WTC11 (cell line): Measurements from ENCODE around the gene PTGS1. TPM values are rescaled to one million over a fixed set of nuclear protein-coding genes. Genes with fewer than 3 reads are reported as not detected.

ENCODE experiments used
- ATAC-seq: fragments of 200-7000 bp; cut with Tn5 transposase; 2 replicates; pipeline ENCODE4 v1.10.0; 2021; ENCODE audit warnings: mild to moderate bottlenecking, moderate library complexity
- CTCF ChIA-PET: fragments of 300-600 bp; sonication (Branson Sonifier 250); formaldehyde crosslinking; loops from one replicate; lab custom pipeline; 2021; ENCODE audit warnings: antibody characterized with exemption; lab: Charles Lee
- POLR2A ChIA-PET: fragments of 350-600 bp; sonication (Branson Sonifier 250); formaldehyde crosslinking; loops from one replicate; lab custom pipeline; 2021; ENCODE audit warnings: antibody characterized with exemption; lab: Charles Lee
- DNase-seq: peaks from one replicate; pipeline ENCODE4 v3.0.0; 2021; ENCODE audit warnings: low spot score
- H3K27ac Mint-ChIP-seq: 2 replicates; pipeline ENCODE4 v1.8.0; 2021; ENCODE audit warnings: mixed read lengths
- H3K27me3 Mint-ChIP-seq: 2 replicates; pipeline ENCODE4 v1.8.0; 2021; ENCODE audit warnings: low read depth, mild to moderate bottlenecking, moderate library complexity, mixed read lengths
- H3K36me3 Mint-ChIP-seq: 2 replicates; pipeline ENCODE4 v1.8.0; 2021; ENCODE audit warnings: mixed read lengths
- H3K4me1 Mint-ChIP-seq: 2 replicates; pipeline ENCODE4 v1.8.0; 2022; ENCODE audit warnings: mixed read lengths
- H3K4me3 Mint-ChIP-seq: 2 replicates; pipeline ENCODE4 v1.8.0; 2021; ENCODE audit warnings: mild to moderate bottlenecking, moderate library complexity, mixed read lengths
- H3K9me3 Mint-ChIP-seq: 2 replicates; pipeline ENCODE4 v1.8.0; 2021; ENCODE audit warnings: mixed read lengths
- ETV6 ChIP-seq: sonication (generic); formaldehyde crosslinking; IDR thresholded peaks from 2 replicates; pipeline ENCODE4 v1.8.1; 2022; ENCODE audit warnings: mild to moderate bottlenecking, missing genetic modification reagents
- FOXK1 ChIP-seq: sonication (generic); formaldehyde crosslinking; IDR thresholded peaks from 2 replicates; pipeline ENCODE4 v1.8.0; 2022; ENCODE audit warnings: mild to moderate bottlenecking, moderate library complexity, missing genetic modification reagents
- GABPB1 ChIP-seq: sonication (generic); formaldehyde crosslinking; IDR thresholded peaks from 2 replicates; pipeline ENCODE4 v1.8.1; 2023; ENCODE audit warnings: mild to moderate bottlenecking, missing genetic modification reagents
- GTF2I ChIP-seq: fragments of 250-450 bp; sonication (Bioruptor Pico); conservative IDR thresholded peaks from 2 replicates; pipeline ENCODE4 v1.4.0; 2021; ENCODE audit warnings: mild to moderate bottlenecking
- TEAD1 ChIP-seq: sonication (generic); formaldehyde crosslinking; IDR thresholded peaks from 2 replicates; pipeline ENCODE4 v1.8.0; 2022; ENCODE audit warnings: mild to moderate bottlenecking, missing genetic modification reagents
- TP53 ChIP-seq: sonication (generic); formaldehyde crosslinking; IDR thresholded peaks from 2 replicates; pipeline ENCODE4 v1.8.1; 2023; ENCODE audit warnings: mild to moderate bottlenecking, missing genetic modification reagents
- ZNF263 ChIP-seq: sonication (generic); formaldehyde crosslinking; IDR thresholded peaks from 2 replicates; pipeline ENCODE4 v1.8.1; 2022; ENCODE audit warnings: low read depth, mild to moderate bottlenecking, moderate library complexity, missing genetic modification reagents
- total RNA-seq: library from RNA; stranded (reverse); gene quantifications from 3 replicates; pipeline ENCODE4 v1.2.3, GENCODE V29; 2021
- TF ChIP-seq, protein P1 (sequence below): fragments of 250-450 bp; sonication (Bioruptor Pico); IDR thresholded peaks from 2 replicates; pipeline ENCODE4 v1.9.0; 2021; ENCODE audit warnings: moderate library complexity, mild to moderate bottlenecking, inconsistent platforms, borderline replicate concordance
- TF ChIP-seq, protein P2 (sequence below): sonication (generic); formaldehyde crosslinking; IDR thresholded peaks from 2 replicates; pipeline ENCODE4 v1.8.1; 2022; ENCODE audit warnings: missing genetic modification reagents, borderline replicate concordance
- TF ChIP-seq, protein P3 (sequence below): sonication (generic); formaldehyde crosslinking; IDR thresholded peaks from 2 replicates; pipeline ENCODE4 v1.8.0; 2022; ENCODE audit warnings: mild to moderate bottlenecking, missing genetic modification reagents
- TF ChIP-seq, protein P4 (sequence below): sonication (generic); formaldehyde crosslinking; IDR thresholded peaks from 2 replicates; pipeline ENCODE4 v1.8.0; 2023; ENCODE audit warnings: missing genetic modification reagents
- TF ChIP-seq, protein P5 (sequence below): fragments of 250-450 bp; sonication (Bioruptor Pico); IDR thresholded peaks from 2 replicates; pipeline ENCODE4 v1.9.0; 2021; ENCODE audit warnings: mild to moderate bottlenecking
- TF ChIP-seq, protein P6 (sequence below): sonication (generic); formaldehyde crosslinking; IDR thresholded peaks from 2 replicates; pipeline ENCODE4 v1.8.0; 2023; ENCODE audit warnings: missing genetic modification reagents, mild to moderate bottlenecking, borderline replicate concordance
- TF ChIP-seq, protein P7 (sequence below): sonication (generic); formaldehyde crosslinking; conservative IDR thresholded peaks from 2 replicates; pipeline ENCODE4 v1.8.1; 2023; ENCODE audit warnings: mild to moderate bottlenecking, low read depth, missing genetic modification reagents, moderate library complexity
- TF ChIP-seq, protein P8 (sequence below): sonication (generic); formaldehyde crosslinking; IDR thresholded peaks from 2 replicates; pipeline ENCODE4 v1.8.1; 2023; ENCODE audit warnings: mild to moderate bottlenecking, missing genetic modification reagents

PTGS1 gene
- total RNA-seq, 1 experiment from 2014 or later = 1.0 TPM

DNA sequence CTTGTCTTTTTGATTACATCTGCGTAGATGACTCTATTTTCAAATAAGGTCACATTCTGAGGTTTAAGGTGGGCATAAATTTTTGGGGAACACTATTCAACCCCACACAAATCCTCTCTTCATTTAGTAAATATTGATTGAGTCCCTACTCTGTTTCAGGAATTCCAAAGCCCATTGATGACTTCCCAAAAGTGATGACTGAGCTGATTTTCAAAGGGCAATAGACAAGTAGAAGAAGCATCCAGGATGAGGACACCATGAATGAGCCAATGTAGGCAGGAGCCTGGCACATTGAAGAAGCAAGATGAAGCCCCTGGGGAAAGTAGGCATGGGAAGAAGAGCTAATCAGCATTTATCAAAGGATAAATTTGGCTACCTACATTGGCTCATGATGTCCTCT is 71.7 kb downstream of the PTGS1 start (continued):
- TF ChIP-seq ZNF263 (CRISPR knock-in tag) = no peak
- TF ChIP-seq, protein P1, sequence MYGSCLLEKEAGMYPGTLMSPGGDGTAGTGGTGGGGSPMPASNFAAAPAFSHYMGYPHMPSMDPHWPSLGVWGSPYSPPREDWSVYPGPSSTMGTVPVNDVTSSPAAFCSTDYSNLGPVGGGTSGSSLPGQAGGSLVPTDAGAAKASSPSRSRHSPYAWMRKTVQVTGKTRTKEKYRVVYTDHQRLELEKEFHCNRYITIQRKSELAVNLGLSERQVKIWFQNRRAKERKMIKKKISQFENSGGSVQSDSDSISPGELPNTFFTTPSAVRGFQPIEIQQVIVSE = no peak
- TF ChIP-seq GABPB1 (CRISPR knock-in tag) = no peak
- TF ChIP-seq, protein P2, sequence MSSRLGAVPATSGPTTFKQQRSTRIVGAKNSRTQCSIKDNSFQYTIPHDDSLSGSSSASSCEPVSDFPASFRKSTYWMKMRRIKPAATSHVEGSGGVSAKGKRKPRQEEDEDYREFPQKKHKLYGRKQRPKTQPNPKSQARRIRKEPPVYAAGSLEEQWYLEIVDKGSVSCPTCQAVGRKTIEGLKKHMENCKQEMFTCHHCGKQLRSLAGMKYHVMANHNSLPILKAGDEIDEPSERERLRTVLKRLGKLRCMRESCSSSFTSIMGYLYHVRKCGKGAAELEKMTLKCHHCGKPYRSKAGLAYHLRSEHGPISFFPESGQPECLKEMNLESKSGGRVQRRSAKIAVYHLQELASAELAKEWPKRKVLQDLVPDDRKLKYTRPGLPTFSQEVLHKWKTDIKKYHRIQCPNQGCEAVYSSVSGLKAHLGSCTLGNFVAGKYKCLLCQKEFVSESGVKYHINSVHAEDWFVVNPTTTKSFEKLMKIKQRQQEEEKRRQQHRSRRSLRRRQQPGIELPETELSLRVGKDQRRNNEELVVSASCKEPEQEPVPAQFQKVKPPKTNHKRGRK (CRISPR knock-in tag) = no peak
- TF ChIP-seq, protein P3, sequence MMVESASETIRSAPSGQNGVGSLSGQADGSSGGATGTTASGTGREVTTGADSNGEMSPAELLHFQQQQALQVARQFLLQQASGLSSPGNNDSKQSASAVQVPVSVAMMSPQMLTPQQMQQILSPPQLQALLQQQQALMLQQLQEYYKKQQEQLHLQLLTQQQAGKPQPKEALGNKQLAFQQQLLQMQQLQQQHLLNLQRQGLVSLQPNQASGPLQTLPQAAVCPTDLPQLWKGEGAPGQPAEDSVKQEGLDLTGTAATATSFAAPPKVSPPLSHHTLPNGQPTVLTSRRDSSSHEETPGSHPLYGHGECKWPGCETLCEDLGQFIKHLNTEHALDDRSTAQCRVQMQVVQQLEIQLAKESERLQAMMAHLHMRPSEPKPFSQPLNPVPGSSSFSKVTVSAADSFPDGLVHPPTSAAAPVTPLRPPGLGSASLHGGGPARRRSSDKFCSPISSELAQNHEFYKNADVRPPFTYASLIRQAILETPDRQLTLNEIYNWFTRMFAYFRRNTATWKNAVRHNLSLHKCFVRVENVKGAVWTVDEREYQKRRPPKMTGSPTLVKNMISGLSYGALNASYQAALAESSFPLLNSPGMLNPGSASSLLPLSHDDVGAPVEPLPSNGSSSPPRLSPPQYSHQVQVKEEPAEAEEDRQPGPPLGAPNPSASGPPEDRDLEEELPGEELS (CRISPR knock-in tag) = no peak
- TF ChIP-seq TEAD1 (CRISPR knock-in tag) = no peak
- no peak for TF ChIP-seq FOXK1 (CRISPR knock-in tag)

DNA sequence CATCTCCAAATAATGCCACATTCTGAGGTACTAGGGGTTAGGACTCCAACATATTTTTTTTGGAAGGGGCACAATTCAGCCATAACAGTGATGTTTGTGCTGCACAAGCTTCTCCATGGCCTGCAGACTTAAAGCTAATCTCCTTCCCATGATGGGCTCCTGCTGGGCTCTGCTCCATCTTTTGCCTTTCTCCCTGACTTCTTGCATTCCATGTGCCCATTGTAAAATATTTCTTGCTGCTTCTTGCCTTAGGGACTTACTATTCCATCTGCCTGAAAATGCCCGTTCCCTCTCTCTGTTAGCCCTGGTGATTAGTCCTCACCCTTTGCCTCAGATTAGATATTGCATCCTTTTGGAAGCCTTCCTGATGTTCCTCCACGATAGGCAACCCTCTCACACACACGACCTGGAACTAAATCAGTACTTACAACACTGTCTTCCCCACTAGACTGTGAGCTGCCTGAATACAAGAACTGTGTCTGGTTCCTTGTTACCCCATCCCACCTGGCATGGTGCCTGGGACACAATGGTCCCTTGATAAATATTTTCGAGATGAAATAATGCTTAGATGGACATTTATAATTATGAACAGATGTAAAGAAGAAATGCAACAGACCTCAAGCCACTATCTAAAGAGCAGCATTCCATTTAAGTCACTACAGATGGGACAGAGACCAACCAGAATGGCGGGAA is 73.4 kb downstream of the PTGS1 start:
- Mint-ChIP-seq H3K27ac (no peak overlapping the region), H3K4me3 (no peak overlapping the region), H3K36me3 (peaks cover 24% of the 10 kb centered on the region), H3K9me3 (peaks cover 86% of the 10 kb centered on the region), H3K27me3 (peaks cover 66% of the 10 kb centered on the region), H3K4me1 (no peaks in the 10 kb centered on the region)
- DNase-seq (no peak), ATAC-seq (no peak)
- ChIA-PET POLR2A (interaction anchor here (0.5 kb wide), 1 partner anchor 8 kb away, joined by 3 read pairs; no protein-coding TSS in a partner anchor), CTCF (no interaction called here)
- TF ChIP-seq GTF2I (CRISPR knock-in tag) (no peak), TP53 (CRISPR knock-in tag) (no peak), ETV6 (CRISPR knock-in tag) (no peak)
- TF ChIP-seq, protein P4, sequence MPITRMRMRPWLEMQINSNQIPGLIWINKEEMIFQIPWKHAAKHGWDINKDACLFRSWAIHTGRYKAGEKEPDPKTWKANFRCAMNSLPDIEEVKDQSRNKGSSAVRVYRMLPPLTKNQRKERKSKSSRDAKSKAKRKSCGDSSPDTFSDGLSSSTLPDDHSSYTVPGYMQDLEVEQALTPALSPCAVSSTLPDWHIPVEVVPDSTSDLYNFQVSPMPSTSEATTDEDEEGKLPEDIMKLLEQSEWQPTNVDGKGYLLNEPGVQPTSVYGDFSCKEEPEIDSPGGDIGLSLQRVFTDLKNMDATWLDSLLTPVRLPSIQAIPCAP (CRISPR knock-in tag) = no peak
- TF ChIP-seq, protein P5, sequence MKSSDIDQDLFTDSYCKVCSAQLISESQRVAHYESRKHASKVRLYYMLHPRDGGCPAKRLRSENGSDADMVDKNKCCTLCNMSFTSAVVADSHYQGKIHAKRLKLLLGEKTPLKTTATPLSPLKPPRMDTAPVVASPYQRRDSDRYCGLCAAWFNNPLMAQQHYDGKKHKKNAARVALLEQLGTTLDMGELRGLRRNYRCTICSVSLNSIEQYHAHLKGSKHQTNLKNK (CRISPR knock-in tag) = no peak
- TF ChIP-seq, protein P6, sequence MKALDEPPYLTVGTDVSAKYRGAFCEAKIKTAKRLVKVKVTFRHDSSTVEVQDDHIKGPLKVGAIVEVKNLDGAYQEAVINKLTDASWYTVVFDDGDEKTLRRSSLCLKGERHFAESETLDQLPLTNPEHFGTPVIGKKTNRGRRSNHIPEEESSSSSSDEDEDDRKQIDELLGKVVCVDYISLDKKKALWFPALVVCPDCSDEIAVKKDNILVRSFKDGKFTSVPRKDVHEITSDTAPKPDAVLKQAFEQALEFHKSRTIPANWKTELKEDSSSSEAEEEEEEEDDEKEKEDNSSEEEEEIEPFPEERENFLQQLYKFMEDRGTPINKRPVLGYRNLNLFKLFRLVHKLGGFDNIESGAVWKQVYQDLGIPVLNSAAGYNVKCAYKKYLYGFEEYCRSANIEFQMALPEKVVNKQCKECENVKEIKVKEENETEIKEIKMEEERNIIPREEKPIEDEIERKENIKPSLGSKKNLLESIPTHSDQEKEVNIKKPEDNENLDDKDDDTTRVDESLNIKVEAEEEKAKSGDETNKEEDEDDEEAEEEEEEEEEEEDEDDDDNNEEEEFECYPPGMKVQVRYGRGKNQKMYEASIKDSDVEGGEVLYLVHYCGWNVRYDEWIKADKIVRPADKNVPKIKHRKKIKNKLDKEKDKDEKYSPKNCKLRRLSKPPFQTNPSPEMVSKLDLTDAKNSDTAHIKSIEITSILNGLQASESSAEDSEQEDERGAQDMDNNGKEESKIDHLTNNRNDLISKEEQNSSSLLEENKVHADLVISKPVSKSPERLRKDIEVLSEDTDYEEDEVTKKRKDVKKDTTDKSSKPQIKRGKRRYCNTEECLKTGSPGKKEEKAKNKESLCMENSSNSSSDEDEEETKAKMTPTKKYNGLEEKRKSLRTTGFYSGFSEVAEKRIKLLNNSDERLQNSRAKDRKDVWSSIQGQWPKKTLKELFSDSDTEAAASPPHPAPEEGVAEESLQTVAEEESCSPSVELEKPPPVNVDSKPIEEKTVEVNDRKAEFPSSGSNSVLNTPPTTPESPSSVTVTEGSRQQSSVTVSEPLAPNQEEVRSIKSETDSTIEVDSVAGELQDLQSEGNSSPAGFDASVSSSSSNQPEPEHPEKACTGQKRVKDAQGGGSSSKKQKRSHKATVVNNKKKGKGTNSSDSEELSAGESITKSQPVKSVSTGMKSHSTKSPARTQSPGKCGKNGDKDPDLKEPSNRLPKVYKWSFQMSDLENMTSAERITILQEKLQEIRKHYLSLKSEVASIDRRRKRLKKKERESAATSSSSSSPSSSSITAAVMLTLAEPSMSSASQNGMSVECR (CRISPR knock-in tag) = no peak
- TF ChIP-seq, protein P7, sequence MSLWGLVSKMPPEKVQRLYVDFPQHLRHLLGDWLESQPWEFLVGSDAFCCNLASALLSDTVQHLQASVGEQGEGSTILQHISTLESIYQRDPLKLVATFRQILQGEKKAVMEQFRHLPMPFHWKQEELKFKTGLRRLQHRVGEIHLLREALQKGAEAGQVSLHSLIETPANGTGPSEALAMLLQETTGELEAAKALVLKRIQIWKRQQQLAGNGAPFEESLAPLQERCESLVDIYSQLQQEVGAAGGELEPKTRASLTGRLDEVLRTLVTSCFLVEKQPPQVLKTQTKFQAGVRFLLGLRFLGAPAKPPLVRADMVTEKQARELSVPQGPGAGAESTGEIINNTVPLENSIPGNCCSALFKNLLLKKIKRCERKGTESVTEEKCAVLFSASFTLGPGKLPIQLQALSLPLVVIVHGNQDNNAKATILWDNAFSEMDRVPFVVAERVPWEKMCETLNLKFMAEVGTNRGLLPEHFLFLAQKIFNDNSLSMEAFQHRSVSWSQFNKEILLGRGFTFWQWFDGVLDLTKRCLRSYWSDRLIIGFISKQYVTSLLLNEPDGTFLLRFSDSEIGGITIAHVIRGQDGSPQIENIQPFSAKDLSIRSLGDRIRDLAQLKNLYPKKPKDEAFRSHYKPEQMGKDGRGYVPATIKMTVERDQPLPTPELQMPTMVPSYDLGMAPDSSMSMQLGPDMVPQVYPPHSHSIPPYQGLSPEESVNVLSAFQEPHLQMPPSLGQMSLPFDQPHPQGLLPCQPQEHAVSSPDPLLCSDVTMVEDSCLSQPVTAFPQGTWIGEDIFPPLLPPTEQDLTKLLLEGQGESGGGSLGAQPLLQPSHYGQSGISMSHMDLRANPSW = no peak
- TF ChIP-seq, protein P8, sequence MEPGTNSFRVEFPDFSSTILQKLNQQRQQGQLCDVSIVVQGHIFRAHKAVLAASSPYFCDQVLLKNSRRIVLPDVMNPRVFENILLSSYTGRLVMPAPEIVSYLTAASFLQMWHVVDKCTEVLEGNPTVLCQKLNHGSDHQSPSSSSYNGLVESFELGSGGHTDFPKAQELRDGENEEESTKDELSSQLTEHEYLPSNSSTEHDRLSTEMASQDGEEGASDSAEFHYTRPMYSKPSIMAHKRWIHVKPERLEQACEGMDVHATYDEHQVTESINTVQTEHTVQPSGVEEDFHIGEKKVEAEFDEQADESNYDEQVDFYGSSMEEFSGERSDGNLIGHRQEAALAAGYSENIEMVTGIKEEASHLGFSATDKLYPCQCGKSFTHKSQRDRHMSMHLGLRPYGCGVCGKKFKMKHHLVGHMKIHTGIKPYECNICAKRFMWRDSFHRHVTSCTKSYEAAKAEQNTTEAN = no peak
